GM18909 (cell line): Measurements from ENCODE around the gene MAGI1.
"Not testable (repeated sequence)": the region's sequence is repeated elsewhere in the genome, so short reads cannot be mapped to it uniquely, and the experiment has no call there.

Source experiments
- ATAC-seq: cut with Tn5 transposase; IDR thresholded peaks from one replicate; pipeline ENCODE4 v1.9.1; 2021; ENCODE audit warnings: mild to moderate bottlenecking; ENCODE audit not compliant: unreplicated experiment, poor library complexity

The MAGI1 gene

DNA sequence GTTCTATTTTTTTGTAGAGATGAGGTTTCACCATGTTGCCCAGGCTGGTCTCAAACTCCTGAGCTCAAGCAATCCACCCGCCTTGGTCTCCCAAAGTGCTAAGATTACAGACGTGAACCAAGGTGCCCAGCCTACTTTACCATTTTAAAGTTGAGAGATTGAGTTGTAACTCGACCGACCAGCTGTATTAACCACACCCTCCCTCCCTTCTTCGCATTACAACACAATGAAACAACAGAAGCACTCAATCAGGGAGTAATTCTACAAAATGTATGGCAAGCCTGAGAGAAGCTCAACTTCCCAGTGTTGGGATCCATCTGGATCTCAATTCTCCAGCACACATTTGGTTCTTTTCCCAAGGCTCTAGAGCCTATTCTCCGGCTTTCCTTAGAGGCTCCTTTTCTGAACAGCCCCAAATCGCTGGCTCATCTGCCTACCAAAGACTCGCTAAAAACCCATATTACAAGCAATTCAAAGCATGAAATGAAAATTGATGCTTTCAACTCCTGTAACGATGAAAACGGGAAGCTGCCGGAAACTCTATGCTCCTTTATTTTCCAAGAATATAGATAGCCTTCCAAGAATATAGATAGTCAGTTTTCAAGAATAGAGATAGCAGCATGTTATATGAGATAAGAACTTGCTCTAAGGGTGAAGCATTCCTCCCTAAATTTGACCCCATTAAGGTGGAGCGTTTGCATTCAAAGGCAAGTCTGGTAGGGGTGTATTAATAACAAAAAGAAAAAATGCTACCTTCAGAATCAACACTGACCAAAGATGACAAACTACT lies 450.9 kb downstream of the MAGI1 start:
- ATAC-seq, result no peak

DNA sequence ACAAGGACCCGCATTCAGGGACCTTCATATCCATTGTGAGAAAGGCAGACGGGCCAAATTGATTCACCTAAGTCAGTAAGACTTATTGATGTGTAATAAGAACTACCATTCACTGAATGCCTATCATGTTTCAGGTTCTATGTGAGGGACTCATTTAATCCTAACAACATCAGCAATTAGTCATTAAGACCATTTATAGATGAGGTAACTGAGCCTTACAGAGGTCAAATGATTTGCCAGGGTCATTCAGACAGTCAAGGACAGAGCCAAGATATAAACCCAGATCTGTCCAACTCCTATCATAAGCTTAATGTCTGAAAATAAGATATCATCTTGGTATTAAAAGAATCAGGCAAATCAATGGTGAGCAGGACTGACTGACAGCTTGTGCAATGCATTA lies 453.8 kb downstream of the MAGI1 start:
- no peak for ATAC-seq

DNA sequence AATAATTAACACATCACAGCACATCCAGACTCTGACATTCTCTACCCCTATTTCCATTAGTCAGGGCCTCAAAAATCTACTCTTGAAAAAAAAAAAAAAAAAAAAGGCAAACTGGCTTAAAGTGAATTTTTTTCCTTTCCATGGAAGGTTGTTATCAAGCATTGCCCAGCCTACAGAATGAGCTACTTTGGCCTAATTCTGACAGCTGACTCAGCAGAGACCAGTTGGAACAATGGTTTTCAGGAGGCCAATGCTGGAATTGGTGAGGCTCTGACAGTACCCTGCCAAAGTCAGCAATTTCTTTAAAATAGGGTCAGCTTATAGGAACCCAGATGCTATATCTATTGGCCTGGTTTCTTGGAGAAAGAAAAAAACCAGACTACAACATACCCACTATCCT lies 454.7 kb downstream of the MAGI1 start:
- no peak for ATAC-seq

DNA sequence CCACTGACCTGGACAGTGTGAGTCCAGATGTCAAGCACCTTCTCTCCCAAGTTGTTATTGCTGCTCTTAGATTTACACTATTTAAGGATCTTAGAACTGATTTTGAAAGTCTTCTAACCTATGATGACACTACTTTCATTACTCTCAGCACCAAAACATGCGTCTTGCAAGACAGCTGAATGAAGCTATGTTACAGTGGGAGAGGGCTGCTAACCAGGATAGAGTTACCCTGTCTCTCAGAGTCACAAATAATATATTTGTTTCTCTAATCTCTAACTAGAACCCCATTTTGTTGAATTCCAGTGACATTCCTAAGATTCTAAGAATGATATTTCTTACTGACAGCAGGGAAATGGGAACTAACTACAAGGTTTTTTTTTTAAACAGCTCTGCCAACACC lies 455.5 kb downstream of the MAGI1 start:
- ATAC-seq, result no peak

DNA sequence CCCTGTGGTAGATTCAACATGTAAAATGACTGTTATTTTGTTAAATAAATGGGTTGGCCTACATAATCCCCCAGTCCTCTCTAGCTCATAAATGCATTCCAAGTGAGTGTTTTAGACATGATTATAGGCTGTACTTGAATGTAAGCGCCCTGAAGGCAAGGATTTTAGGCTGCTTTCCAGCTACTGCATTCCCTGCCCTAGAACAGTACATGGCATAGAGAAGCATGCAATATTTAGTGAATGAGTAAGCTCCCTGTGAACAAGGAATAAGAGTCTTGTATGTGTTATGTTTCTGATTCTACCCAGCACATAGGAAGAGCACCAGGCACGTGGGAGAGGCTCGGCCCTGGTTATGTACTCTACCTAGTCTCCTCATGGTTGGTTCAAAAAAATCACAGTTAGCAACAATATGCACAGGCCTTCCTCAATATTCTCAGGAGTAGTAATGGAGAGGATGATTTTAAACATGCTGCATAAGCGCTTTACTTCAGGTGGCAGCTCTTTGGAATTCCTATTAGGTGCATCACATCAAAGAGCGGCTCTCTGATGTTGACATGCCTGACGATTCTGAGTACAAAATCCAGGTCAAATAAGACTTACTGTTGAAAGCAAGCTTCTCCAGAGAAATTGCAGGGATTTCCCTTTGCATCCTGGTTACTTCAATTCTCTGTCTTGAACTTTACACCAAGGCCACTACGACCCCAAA lies 456.6 kb downstream of the MAGI1 start:
- ATAC-seq, result no peak

DNA sequence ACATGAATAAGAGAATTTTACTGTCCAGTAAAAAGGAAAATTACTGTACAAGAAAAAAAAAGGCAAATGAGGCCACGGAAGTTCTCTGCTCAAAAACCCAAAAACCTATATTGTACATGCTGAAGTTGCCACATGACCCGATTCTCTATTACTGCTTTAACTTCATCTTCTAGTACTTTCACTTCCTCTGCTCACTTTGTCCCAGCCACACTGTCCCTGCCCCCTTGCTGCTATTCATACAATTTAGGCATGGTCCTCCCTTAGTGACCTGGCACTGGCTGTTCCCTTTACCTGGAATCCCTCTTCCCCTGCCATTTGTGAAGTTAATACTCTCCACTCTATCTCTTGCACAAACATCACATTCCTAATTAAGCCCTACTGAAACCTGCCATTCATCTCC lies 457.4 kb downstream of the MAGI1 start:
- no peak for ATAC-seq

DNA sequence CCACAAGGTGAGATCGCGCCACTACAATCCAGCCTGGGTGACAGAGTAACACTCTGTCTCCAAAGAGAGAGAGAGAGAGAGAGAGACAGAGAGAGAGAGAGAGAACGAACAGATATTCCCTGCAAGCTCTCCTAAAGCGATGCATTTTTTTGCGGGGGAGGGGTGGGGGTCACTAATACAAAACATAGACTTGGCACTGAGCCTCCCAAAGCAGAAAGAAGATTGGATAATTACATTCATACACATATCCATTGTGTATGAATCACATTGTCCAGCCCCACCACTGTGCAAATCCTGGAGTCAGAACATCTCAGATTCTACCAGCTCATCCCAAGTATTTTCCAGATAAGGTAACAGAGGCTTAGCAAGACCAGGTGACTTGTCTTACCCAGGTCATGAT lies 459.9 kb downstream of the MAGI1 start:
- no peak for ATAC-seq

DNA sequence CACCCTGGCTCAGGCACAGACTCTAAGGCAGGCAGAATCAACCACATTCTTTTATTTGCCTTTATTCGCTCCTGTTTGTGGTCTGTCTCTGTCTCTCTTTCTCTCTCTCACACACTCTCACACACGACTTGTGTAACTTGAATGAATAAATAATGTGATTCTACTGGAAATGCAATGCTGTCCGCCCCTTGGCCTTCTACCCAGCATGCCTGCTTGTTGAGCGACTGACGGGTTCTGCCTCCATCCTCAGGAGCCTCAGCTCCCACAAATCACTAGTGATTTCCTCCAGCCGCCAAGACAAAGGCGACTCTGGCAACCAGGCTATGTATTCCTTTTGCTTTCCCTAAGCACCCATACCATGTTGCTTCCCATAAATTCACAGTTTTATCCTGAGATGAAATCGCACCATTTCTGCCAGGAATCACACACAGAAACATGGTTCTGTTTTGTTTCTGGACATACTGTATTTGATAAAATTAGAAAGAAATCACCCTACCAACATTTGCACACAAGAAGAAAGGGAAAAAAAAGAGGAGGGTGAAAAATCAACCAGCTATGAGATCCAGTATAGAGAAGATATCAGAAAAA lies 460.8 kb downstream of the MAGI1 start:
- ATAC-seq, result no peak

DNA sequence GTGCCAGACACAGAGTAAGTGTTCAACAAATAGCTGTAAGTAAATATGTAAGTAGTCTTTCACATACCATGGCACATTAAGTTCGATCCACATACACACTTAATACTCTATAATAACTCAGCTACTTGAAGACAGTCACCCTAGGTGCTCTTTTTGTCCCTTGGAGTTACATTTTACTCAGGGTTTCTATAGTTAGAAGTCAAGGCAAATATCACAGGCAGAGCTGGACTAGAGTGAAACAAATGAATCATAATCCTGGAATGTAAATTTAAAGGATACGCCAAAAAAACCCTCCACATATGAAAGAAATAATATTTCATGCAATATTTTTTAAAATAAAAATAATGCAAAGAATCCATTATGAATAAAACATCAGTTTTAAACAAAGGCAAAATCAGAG lies 461.8 kb downstream of the MAGI1 start:
- no peak for ATAC-seq

DNA sequence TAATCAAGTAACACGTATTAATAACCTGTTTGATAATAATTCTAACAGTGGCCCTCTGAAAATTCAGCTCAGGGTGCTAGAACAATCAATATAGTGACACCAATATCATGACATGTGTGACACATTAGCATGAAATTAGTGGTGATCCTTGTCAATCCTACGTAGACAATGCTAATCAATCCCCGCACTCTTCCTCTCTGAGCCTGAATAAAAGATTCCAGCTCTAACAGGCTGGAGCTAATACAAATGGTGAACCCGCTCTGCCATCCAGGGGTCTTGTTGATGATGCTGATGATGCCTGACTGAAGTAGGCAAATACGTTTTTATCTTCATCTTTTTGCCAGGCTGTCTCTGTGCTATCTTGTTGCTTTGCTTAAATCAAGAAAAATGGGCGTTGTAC lies 462.5 kb downstream of the MAGI1 start:
- ATAC-seq, result no peak

DNA sequence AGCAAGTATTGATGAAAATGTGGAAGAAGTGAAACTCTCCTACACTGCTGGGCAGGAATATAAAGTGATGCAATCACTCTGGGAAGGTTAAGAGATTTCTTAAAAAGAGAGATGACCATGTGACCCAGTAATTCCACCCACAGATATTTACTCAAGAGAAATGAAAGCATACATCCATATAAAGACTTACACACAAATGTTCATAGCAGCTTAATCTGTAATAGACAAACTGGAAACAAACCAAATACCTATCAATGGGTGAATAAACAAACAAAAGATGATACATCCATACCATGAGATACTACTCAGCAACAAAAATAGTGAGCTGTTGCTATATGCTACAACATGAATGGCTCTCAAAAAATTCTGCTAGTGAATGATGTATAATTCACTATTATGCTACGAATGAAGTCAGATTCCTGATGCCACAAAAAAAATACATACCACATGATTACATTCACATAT lies 463.3 kb downstream of the MAGI1 start:
- no peak for ATAC-seq

DNA sequence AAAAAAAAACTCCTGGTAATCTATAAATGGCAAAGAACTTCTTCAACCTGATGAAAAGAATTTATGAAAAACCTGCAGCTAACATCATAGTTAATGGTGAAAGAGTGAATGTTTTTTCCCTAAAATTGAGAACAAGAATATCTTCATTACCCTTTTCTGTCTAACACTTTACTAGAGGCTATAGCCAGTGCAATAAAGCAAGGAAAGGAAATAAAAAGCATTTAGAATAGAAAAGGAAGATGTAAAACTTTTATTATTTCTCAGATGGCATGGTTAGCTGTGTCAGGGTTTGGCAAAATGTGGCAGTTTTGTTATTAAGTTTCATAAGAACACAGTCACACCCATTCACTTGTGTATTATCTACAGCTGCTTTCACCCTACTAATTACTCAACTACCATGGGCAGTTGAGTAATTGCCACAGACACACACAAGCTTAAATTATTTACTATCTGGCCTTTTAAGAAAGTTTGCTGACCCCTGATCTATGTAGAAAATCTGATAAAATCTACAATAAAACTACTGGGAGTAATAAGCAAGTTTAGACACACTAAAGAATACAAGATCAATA lies 465.1 kb downstream of the MAGI1 start:
- ATAC-seq, result no peak

DNA sequence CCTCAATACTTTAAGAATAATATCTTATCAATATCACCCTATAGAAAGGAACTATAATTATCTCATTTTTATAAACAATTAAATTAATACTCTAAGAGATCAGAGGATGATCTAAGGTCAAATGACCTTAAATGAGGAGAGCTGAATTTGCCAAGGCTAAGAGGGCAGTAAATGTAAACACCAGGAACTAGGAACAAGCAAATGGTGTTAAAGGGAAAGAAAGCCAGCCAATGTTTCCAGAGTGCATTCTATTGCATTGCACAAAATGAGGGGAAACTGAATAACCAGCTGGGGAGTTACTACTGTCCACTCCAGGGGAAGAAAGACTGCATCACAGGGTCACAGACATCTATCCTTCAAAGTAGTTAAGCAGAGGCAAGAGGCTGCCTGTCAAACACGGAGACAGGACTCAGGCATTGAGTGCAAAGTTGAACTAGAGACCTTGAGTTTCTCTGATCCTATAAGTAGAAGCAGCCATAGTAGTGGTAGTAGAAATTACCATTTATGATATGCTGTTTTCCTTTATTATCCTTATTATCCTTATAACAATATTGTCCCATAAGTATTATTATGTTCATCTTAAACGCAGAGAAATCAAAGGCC lies 466.4 kb downstream of the MAGI1 start:
- no peak for ATAC-seq

DNA sequence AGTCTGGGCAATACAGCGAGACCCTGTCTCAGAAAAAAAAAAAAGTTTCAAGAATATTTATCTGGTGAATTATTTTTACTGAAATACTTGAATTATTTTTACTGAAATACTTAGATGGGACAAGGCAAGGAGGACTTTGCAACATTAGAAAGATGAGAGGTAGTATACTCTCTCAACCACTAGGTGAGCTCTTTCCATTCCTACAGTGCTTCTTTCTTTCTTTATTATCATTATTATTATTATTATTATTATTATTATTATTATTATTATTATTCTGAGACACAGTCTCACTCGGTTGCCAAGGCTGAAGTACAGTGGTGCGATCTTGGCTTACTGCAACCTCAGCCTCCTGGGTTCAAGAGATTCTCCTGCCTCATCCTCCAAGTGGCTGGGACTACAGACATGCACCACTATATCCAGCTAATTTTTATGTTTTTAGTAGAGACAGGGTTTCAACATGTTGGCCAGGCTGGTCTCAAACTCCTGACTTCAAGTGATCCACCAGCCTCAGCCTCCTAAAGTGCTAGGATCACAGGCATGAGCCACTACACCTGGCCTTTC lies 468.8 kb downstream of the MAGI1 start:
- no peak for ATAC-seq

DNA sequence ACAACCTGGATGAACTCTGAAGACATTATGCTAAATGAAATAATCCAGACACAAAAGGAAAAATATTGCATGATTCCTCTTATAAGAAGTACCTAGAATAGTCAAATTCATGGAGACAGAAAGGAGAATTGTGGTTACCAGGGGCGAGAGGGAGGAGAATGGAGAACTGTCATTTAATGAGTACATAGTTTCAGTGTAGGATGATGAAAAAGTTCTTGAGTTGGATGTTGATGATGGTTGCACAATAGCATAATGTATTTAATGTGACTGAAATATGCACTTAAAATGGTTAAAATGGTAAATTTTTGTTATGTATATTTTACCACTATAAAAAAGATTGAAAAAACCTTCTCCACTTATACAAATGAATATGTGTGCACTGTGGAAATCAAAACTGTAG lies 469.6 kb downstream of the MAGI1 start:
- ATAC-seq, result no peak

DNA sequence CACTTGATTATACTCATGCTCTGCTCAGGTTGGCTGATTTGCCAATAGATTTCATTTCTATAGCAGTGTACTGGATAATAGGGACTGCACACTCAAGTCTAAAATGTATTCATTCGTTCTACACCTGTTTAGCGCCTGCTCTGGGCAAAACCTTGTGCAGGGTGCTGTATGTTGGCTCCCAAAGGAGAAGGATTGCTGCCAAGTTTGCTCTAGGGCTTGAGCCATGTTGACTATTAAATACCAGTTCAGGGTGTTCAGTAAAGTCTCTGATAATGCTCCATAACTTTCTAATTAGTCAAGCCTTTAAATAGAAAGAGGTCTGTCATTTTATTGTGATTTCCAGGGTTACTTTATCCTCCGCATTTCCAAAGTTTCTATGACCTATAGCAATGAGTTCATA lies 470.2 kb downstream of the MAGI1 start:
- no peak for ATAC-seq

DNA sequence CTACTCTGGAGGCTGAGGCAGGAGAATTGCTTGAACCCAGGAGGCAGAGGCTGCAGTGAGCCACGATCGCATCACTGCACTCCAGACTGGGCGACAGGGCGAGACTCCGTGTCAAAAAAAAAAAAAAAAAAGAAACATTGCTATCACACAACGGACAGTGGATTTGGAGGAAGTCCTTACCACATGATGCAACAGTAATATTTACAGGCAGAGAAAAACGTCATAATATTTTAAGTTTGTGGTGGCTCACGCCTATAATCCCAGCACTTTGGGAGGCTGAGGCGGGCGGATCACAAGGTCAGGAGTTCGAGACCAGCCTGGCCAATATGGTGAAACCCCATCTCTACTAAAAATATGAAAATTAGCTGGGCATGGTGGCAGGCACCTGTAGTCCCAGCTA lies 473.0 kb downstream of the MAGI1 start:
- not testable (repeated sequence) for ATAC-seq

DNA sequence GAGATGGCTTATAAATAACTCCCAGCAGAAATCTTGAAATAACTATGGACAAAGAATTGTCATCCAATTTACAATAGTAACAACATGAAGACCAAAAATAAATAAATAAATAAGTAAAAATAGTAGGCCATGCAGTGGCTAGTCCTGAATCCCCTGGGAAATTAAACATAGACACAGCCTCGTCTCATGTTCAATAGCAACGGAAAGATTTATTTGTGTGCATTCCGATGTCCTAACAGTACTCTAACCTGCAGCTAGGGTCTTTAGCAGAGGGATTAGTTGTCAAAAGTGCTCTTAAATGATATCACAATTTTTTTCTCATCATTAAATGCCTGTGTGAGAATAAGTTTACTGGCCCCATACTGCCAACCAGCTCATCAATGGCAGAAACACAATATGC lies 474.2 kb downstream of the MAGI1 start:
- no peak for ATAC-seq

DNA sequence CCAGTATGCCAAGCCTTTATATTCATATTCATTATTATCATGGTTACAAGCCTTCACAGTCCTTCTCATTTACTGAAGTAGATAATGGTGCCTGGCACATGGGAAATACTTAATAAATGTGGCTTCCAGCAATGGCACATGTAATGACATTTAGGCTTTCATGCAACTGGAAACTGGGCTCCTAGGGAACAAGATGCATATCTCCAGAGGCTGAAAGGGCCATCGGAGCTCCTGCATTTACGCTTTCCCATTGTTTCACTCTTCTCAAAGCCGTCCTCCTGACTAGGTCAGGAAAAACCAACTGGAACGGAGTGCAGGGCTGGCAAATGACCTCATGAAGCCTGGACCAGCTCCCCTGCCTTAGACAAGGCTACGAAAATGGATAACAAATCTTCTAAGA lies 474.9 kb downstream of the MAGI1 start:
- no peak for ATAC-seq

DNA sequence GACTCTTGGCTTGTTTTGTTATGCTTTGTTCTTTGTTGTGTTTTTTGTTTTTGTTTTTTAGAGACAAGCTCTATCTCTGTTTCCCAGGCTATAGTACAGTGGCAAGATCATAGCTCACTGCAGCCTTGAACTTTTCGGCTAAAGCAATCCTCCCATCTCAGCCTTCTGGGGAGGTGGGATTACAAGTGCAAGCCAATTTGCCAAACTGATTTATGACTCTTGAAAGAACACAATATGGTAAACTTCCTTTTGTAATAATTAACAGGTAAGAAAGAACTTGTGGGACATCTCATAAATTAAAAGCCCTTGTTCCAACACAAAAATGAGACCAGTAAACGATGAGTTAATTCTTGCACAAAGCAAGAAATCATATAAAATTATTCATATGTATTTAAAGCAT lies 476.3 kb downstream of the MAGI1 start:
- no peak for ATAC-seq

DNA sequence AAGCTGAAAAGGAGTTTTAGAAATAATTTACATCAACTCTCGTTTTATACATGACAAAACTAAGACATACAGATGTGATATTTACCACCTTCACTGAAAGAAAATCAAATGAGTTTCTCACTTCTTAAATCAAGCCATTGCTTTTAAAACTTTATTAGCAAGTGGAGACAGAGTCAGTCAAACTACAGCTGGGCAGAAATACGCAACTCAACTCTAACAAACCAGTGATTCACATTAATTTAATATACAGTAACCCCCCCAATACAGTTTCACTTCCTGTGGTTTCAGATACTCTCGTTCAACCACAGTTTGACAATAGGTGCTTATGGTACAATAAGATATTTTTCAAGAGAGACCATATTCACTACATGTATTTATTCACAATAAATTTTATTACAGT lies 477.1 kb downstream of the MAGI1 start:
- no peak for ATAC-seq
